ENCODE measurements around the gene ELL. TPM values are rescaled to one million over a fixed set of nuclear protein-coding genes. Genes with fewer than 3 reads are reported as not detected.
A peak's percentile ranks its signal among the peaks of the same experiment; 100 is the strongest.

ELL gene
- total and polyA plus RNA-seq, 9 of the 15 experiments (the other 6 are each of a cell fraction or from before 2014, with no cell fraction given): 0.24 to 22.5 (median 4.1) TPM

GRCh38 chr19:18500376-18500775 lies 21.5 kb downstream of the ELL start:
- ATAC-seq (no peak), FAIRE-seq (no peak), DNase-seq (ENCODE audit: extremely low read depth in 1 of 4, low spot score in 3 of 4) (no peak)
- TF ChIP-seq ZNF175 (CRISPR knock-in tag; IDR thresholded peaks at IDR 0.05; ENCODE audit: low read depth): no peak
- TF ChIP-seq PRDM10 (IDR thresholded peaks at IDR 0.05; ENCODE audit: partially characterized antibody): peak; percentile 35
- no peak for TF ChIP-seq MYNN (IDR thresholded peaks at IDR 0.05)
- no peak for TF ChIP-seq MYNN (CRISPR knock-in tag; IDR thresholded peaks at IDR 0.05)
- TF ChIP-seq EZH2 (IDR thresholded peaks at IDR 0.05; ENCODE audit: borderline replicate concordance, low read depth, low read length): no peak
- H3K79me2 ChIP-seq (ENCODE audit: control insufficient read depth, insufficient read depth, low read length): peaks cover 96% of the 10 kb centered on the region
- H2AFZ ChIP-seq (ENCODE audit: low read depth, low read length): no peak overlapping the region
- no peak overlapping the region for H3K4me2 ChIP-seq (ENCODE audit: insufficient read depth, low read length)
- peaks cover 18 to 55% of the 10 kb centered on the region in 2 experiments; a peak in 4 of 5 replicates for H3K4me1 ChIP-seq (replicated peaks in 1 of 2; ENCODE audit: control insufficient read depth in 2 of 2, insufficient read depth in 2 of 2, low read length in 2 of 2)
- H3K27ac ChIP-seq (ENCODE audit: extremely low read depth, low read depth, low read length): no peak overlapping the region
- BruUV-seq (replicated peaks): no TSS peak
- H3K9me1 ChIP-seq (ENCODE audit: control insufficient read depth, insufficient read depth, low read length): peaks cover 11% of the 10 kb centered on the region
- in situ Hi-C loops (cut with MboI) (no loop called here), intact Hi-C loops (cut with micrococcal nuclease) (no loop called here)
- ChIA-PET POLR2A (interaction anchor here (0.6 to 6.0 kb wide), 3 partner anchors 7 to 58 kb away, joined by 3 to 31 read pairs (median 3); no protein-coding TSS in a partner anchor), CTCF (ENCODE audit: low intra/inter-chr PET ratio) (no interaction called here)
- H3K36me3 ChIP-seq (ENCODE audit: control insufficient read depth, insufficient read depth, low read length): peaks cover 10% of the 10 kb centered on the region; the same call in 2 of the 3 replicates
- WGBS (ENCODE audit: insufficient coverage, low coverage, missing lambda C conversion rate): 68% methylated on average over 7 of the region's 7 CpGs
- no peak overlapping the region for H3K9ac ChIP-seq (ENCODE audit: insufficient read depth in 1 of 2, low read depth in 2 of 2, low read length in 2 of 2)
- no peaks in the 10 kb centered on the region for H3K27me3 ChIP-seq (ENCODE audit: control insufficient read depth in 2 of 2, insufficient read depth in 2 of 2, low read length in 2 of 2)
- H4K20me1 ChIP-seq (replicated peaks; ENCODE audit: control insufficient read depth, insufficient read depth, low read length): peaks cover 89% of the 10 kb centered on the region
- no peak overlapping the region for H3K4me3 ChIP-seq
- H3K9me3 ChIP-seq (replicated peaks; ENCODE audit: control insufficient read depth, insufficient read depth, low read depth, low read length): no peaks in the 10 kb centered on the region
